VCaP (cell line): ENCODE results near the gene WASHC3.

Source experiments
- H3K27ac ChIP-seq: fragments of 450-650 bp; 2 replicates; pipeline ENCODE4 v1.5.1; 2017
- CTCF ChIP-seq: fragments of 450-650 bp; conservative IDR thresholded peaks from 2 replicates; pipeline ENCODE4 v1.5.1; 2017; ENCODE audit warnings: mild to moderate bottlenecking, moderate library complexity

WASHC3 gene

GRCh38 chr12:102033991-102034745, 27.6 kb downstream of the WASHC3 start:
- no peak overlapping the region for H3K27ac ChIP-seq
- no peak for TF ChIP-seq CTCF

GRCh38 chr12:102031852-102032251, 29.9 kb downstream of the WASHC3 start:
- H3K27ac ChIP-seq, result peak overlapping the region; percentile 37

GRCh38 chr12:102029141-102029540, 32.6 kb downstream of the WASHC3 start:
- TF ChIP-seq CTCF, result no peak
- H3K27ac ChIP-seq, result no peak overlapping the region

More at GRCh38 chr12:102031852-102032251, 29.9 kb downstream of the WASHC3 start:
- TF ChIP-seq CTCF, result no peak

- TF ChIP-seq CTCF, result no peak
- no peak overlapping the region for H3K27ac ChIP-seq
Measured at GRCh38 chr12:102026728-102027127, 35.1 kb downstream of the WASHC3 start.

GRCh38 chr12:102024765-102025164, 37.0 kb downstream of the WASHC3 start:
- no peak for TF ChIP-seq CTCF
- no peak overlapping the region for H3K27ac ChIP-seq

- TF ChIP-seq CTCF, result no peak
- H3K27ac ChIP-seq, result no peak overlapping the region
Measured at GRCh38 chr12:102023343-102023930, 38.4 kb downstream of the WASHC3 start.

- no peak overlapping the region for H3K27ac ChIP-seq
- TF ChIP-seq CTCF, result no peak
Measured at GRCh38 chr12:102022286-102022685, 39.5 kb downstream of the WASHC3 start.
